Keratinocyte (primary cell): ENCODE results near the gene DPH6.

ENCODE experiments used
- CTCF ChIP-seq, 3 experiments: IDR thresholded peaks in 1 of 3; conservative IDR thresholded peaks in 1 of 3; optimal IDR thresholded peaks in 1 of 3; 2 replicates in 2 of 3; 3 replicates in 1 of 3; pipeline versions ENCODE3 to v1.5.1; 2011; ENCODE audit warnings: low read length in 3 of 3, mild to moderate bottlenecking in 3 of 3, moderate library complexity in 2 of 3, control low read depth in 1 of 3, inconsistent platforms in 1 of 3; ENCODE audit not compliant: insufficient read depth in 2 of 3; ENCODE audit errors: extremely low read depth in 1 of 3
- EZH2 ChIP-seq: IDR thresholded peaks from one replicate; pipeline ENCODE4 v1.6.1; 2012; ENCODE audit warnings: inconsistent platforms, mild to moderate bottlenecking, low read length, moderate library complexity

DNA sequence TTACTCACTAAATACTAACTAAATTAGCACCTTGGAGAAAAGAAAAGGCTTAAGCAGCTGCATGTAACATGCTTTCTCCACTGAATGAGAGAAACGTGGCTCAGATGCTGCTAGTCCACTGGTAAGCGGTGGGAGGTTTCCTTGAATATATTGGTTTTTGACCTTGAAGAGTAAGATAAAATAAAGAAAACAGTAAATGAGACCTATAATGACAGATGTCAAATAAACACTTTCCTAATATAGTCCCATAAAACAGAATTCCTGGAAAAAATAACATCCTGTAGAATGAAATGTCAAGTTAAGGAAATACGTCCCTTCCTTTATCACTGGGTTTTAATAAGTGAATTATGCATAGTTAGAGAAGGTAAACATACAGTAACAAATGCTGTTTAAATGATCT is 215.0 kb downstream of the DPH6 start:
- no peak for TF ChIP-seq CTCF (optimal IDR thresholded peaks at IDR 0.05 in 1 of 3, IDR thresholded peaks at IDR 0.05 in 1 of 3, conservative IDR thresholded peaks at IDR 0.05 in 1 of 3; ENCODE audit: extremely low read depth in 1 of 3, insufficient read depth in 2 of 3, low read length in 3 of 3)
- no peak for TF ChIP-seq EZH2
